ENCODE data around the gene UEVLD. TPM values are rescaled to one million over a fixed set of nuclear protein-coding genes. Genes with fewer than 3 reads are reported as not detected.
A peak's percentile ranks its signal among the peaks of the same experiment; 100 is the strongest.

Gene UEVLD
- total and polyA plus RNA-seq, 2 experiments from 2014 or later, result 20.9 to 42.0 TPM

- Histone ChIP-seq H3K4me3 (peak overlapping the region; percentile 92), H3K9me2 (ENCODE audit: insufficient read depth) (no peaks in the 10 kb centered on the region), H2AFZ (peak overlapping the region; percentile 88), H4K20me1 (ENCODE audit: insufficient read depth) (no peaks in the 10 kb centered on the region), H3K36me3 (ENCODE audit: low read depth) (peaks cover 20% of the 10 kb centered on the region), H3K79me2 (ENCODE audit: insufficient read depth) (peaks cover 73% of the 10 kb centered on the region), H3K4me2 (ENCODE audit: unreplicated experiment) (peak overlapping the region; percentile 97), H3K9me3 (ENCODE audit: low read depth) (no peaks in the 10 kb centered on the region), H3K4me1 (ENCODE audit: insufficient read depth) (peaks cover 11% of the 10 kb centered on the region), H3K27ac (peak overlapping the region; percentile 95), H3K27me3 (replicated peaks; ENCODE audit: insufficient read depth) (no peaks in the 10 kb centered on the region), H3K9ac (peak overlapping the region; percentile 93), H3F3A (ENCODE audit: insufficient read depth) (peaks cover 29% of the 10 kb centered on the region)
- 2% methylated on average over 5 of the region's 5 CpGs for WGBS, 2 experiments (ENCODE audit: low coverage in 1 of 2, low lambda C conversion rate in 2 of 2, missing lambda C conversion rate in 2 of 2)
- TF ChIP-seq EZH2 (IDR thresholded peaks at IDR 0.05; ENCODE audit: insufficient read depth, poor library complexity, severe bottlenecking) (no peak), EZH2phosphoT487 (IDR thresholded peaks at IDR 0.05; ENCODE audit: insufficient read depth, low read depth) (no peak)
- peak; percentile 77 for DNase-seq
- in situ Hi-C loops (cut with MboI), result no loop called here
Measured at GRCh38 chr11:18527512-18527911, 61.0 kb downstream of the UEVLD start.

GRCh38 chr11:18526521-18527296 is 61.8 kb downstream of the UEVLD start, which contains the start of gene TSG101:
TSS of gene TSG101 (minus strand) at chr11:18526942. CDS start at chr11:18526816, 126 bp downstream.
- Histone ChIP-seq H3K27me3 (replicated peaks; ENCODE audit: insufficient read depth) (no peaks in the 10 kb centered on the region), H3K9me3 (ENCODE audit: low read depth) (no peaks in the 10 kb centered on the region), H3K4me2 (ENCODE audit: unreplicated experiment) (peak within 1 kb of the TSS; percentile 97), H3K79me2 (ENCODE audit: insufficient read depth) (peaks cover 81% of the 10 kb centered on the region), H2AFZ (peak within 1 kb of the TSS; percentile 88), H3K36me3 (ENCODE audit: low read depth) (peaks cover 12% of the 10 kb centered on the region), H3K27ac (peak within 1 kb of the TSS; percentile 95), H3F3A (ENCODE audit: insufficient read depth) (peaks cover 25% of the 10 kb centered on the region), H4K20me1 (ENCODE audit: insufficient read depth) (no peaks in the 10 kb centered on the region), H3K9me2 (ENCODE audit: insufficient read depth) (no peaks in the 10 kb centered on the region), H3K4me3 (peak within 1 kb of the TSS; percentile 92), H3K4me1 (ENCODE audit: insufficient read depth) (peaks cover 11% of the 10 kb centered on the region), H3K9ac (peak within 1 kb of the TSS; percentile 93)
- TF ChIP-seq EZH2phosphoT487 (IDR thresholded peaks at IDR 0.05; ENCODE audit: insufficient read depth, low read depth), result no peak
- TF ChIP-seq EZH2 (IDR thresholded peaks at IDR 0.05; ENCODE audit: insufficient read depth, poor library complexity, severe bottlenecking), result no peak
- in situ Hi-C loops (cut with MboI), result no loop called here
- WGBS, 2 experiments (ENCODE audit: low coverage in 1 of 2, low lambda C conversion rate in 2 of 2, missing lambda C conversion rate in 2 of 2), result 0% methylated on average over 31 to 50 of the region's 57 CpGs
- peak; percentile 93 for DNase-seq

- in situ Hi-C loops (cut with MboI), result no loop called here
Measured at GRCh38 chr11:18526130-18526520, 62.4 kb downstream of the UEVLD start.

GRCh38 chr11:18524248-18524647 is 64.3 kb downstream of the UEVLD start:
- Histone ChIP-seq H3F3A (ENCODE audit: insufficient read depth) (peaks cover 20% of the 10 kb centered on the region), H3K9me2 (ENCODE audit: insufficient read depth) (no peaks in the 10 kb centered on the region), H3K4me1 (ENCODE audit: insufficient read depth) (peaks cover 11% of the 10 kb centered on the region), H4K20me1 (ENCODE audit: insufficient read depth) (no peaks in the 10 kb centered on the region), H3K79me2 (ENCODE audit: insufficient read depth) (peaks cover 94% of the 10 kb centered on the region), H3K9ac (no peak overlapping the region), H3K27me3 (replicated peaks; ENCODE audit: insufficient read depth) (no peaks in the 10 kb centered on the region), H3K9me3 (ENCODE audit: low read depth) (no peaks in the 10 kb centered on the region), H2AFZ (no peak overlapping the region), H3K4me2 (ENCODE audit: unreplicated experiment) (no peak overlapping the region), H3K36me3 (ENCODE audit: low read depth) (0 out of 2 replicates have a peak, but pooled peaks cover 8% of the 10 kb centered on the region), H3K27ac (no peak overlapping the region), H3K4me3 (no peak overlapping the region)
- TF ChIP-seq EZH2phosphoT487 (IDR thresholded peaks at IDR 0.05; ENCODE audit: insufficient read depth, low read depth) (no peak), EZH2 (IDR thresholded peaks at IDR 0.05; ENCODE audit: insufficient read depth, poor library complexity, severe bottlenecking) (no peak)
- 50 to 55% methylated on average over 1 of the region's 1 CpG for WGBS, 2 experiments (ENCODE audit: low coverage in 1 of 2, low lambda C conversion rate in 2 of 2, missing lambda C conversion rate in 2 of 2)
- in situ Hi-C loops (cut with MboI), result no loop called here
- no peak for DNase-seq

More at GRCh38 chr11:18526130-18526520, 62.4 kb downstream of the UEVLD start:
- TF ChIP-seq EZH2 (IDR thresholded peaks at IDR 0.05; ENCODE audit: insufficient read depth, poor library complexity, severe bottlenecking) (no peak), EZH2phosphoT487 (IDR thresholded peaks at IDR 0.05; ENCODE audit: insufficient read depth, low read depth) (no peak)
- Histone ChIP-seq H3K79me2 (ENCODE audit: insufficient read depth) (peaks cover 82% of the 10 kb centered on the region), H3K9me3 (ENCODE audit: low read depth) (no peaks in the 10 kb centered on the region), H3K27ac (peak overlapping the region; percentile 95), H2AFZ (peak overlapping the region; percentile 88), H3K4me1 (ENCODE audit: insufficient read depth) (peaks cover 11% of the 10 kb centered on the region), H3K27me3 (replicated peaks; ENCODE audit: insufficient read depth) (no peaks in the 10 kb centered on the region), H4K20me1 (ENCODE audit: insufficient read depth) (no peaks in the 10 kb centered on the region), H3F3A (ENCODE audit: insufficient read depth) (peaks cover 25% of the 10 kb centered on the region), H3K36me3 (ENCODE audit: low read depth) (peaks cover 6% of the 10 kb centered on the region; the same call in 1 of the 2 replicates), H3K9me2 (ENCODE audit: insufficient read depth) (no peaks in the 10 kb centered on the region), H3K9ac (peak overlapping the region; percentile 93), H3K4me3 (peak overlapping the region; percentile 92), H3K4me2 (ENCODE audit: unreplicated experiment) (peak overlapping the region; percentile 97)
- 3% methylated on average over 8 of the region's 8 CpGs for WGBS, 2 experiments (ENCODE audit: low coverage in 1 of 2, low lambda C conversion rate in 2 of 2, missing lambda C conversion rate in 2 of 2)
- no peak for DNase-seq
